Stimulated activated CD8-positive, alpha-beta memory T cell treated with anti-CD3 and anti-CD28 coated beads, Interleukin-4, amount 100 ng/mL, for 48 hours (primary cell): ENCODE data around the gene RAB31.
"Not testable (repeated sequence)": the region's sequence is repeated elsewhere in the genome, so short reads cannot be mapped to it uniquely, and the experiment has no call there.

ENCODE experiments used
- DNase-seq: peaks from one replicate; pipeline ENCODE4 v3.0.0-alpha.2; 2020

RAB31 gene

GRCh38 chr18:9708057-9708433, at the start of gene RAB31:
TSS of gene RAB31 (plus strand) at chr18:9708301. CDS start at chr18:9708406, 105 bp downstream.
- no peak for DNase-seq

GRCh38 chr18:9659499-9660375, 48.4 kb upstream of the RAB31 start:
- no peak for DNase-seq

GRCh38 chr18:9661564-9661963, 46.5 kb upstream of the RAB31 start:
- no peak for DNase-seq

- no peak for DNase-seq
Observed at GRCh38 chr18:9663377-9663776, 44.7 kb upstream of the RAB31 start.

- DNase-seq, result no peak
Observed at GRCh38 chr18:9665314-9665713, 42.8 kb upstream of the RAB31 start.

- DNase-seq, result no peak
Observed at GRCh38 chr18:9666548-9666947, 41.6 kb upstream of the RAB31 start.

GRCh38 chr18:9669016-9669415, 39.1 kb upstream of the RAB31 start:
- DNase-seq, result no peak

GRCh38 chr18:9671214-9671613, 36.9 kb upstream of the RAB31 start:
- no peak for DNase-seq

GRCh38 chr18:9673296-9674251, 34.5 kb upstream of the RAB31 start:
- DNase-seq, result peak; percentile 38

- not testable (repeated sequence) for DNase-seq
Observed at GRCh38 chr18:9678216-9678615, 29.9 kb upstream of the RAB31 start.

GRCh38 chr18:9679125-9679524, 29.0 kb upstream of the RAB31 start:
- no peak for DNase-seq

GRCh38 chr18:9681217-9681616, 26.9 kb upstream of the RAB31 start:
- no peak for DNase-seq

GRCh38 chr18:9682572-9682971, 25.5 kb upstream of the RAB31 start:
- no peak for DNase-seq

- no peak for DNase-seq
Observed at GRCh38 chr18:9683418-9684396, 24.4 kb upstream of the RAB31 start.

- DNase-seq, result no peak
Observed at GRCh38 chr18:9684881-9685614, 23.1 kb upstream of the RAB31 start.

- DNase-seq, result no peak
Observed at GRCh38 chr18:9685615-9685890, 22.5 kb upstream of the RAB31 start.

- no peak for DNase-seq
Observed at GRCh38 chr18:9688036-9688741, 19.9 kb upstream of the RAB31 start.

GRCh38 chr18:9689253-9689652, 18.8 kb upstream of the RAB31 start:
- no peak for DNase-seq

- no peak for DNase-seq
Observed at GRCh38 chr18:9690418-9691188, 17.5 kb upstream of the RAB31 start.

GRCh38 chr18:9691235-9691634, 16.9 kb upstream of the RAB31 start:
- DNase-seq, result no peak

- DNase-seq, result no peak
Observed at GRCh38 chr18:9694174-9694573, 13.9 kb upstream of the RAB31 start.
